ENCODE results near the gene OXSR1. TPM values are rescaled to one million over a fixed set of nuclear protein-coding genes. Genes with fewer than 3 reads are reported as not detected.
A peak's percentile ranks its signal among the peaks of the same experiment; 100 is the strongest.

OXSR1 gene
- total RNA-seq, 2 experiments from 2014 or later, result 57.3 to 59.9 TPM

- Mint-ChIP-seq H3K4me1 (peaks cover 58% of the 10 kb centered on the region), H3K4me3 (peak within 1 kb of the TSS; percentile 88), H3K27me3 (no peaks in the 10 kb centered on the region), H3K36me3 (peaks cover 31% of the 10 kb centered on the region), H3K9me3 (no peaks in the 10 kb centered on the region), H3K27ac (peak within 1 kb of the TSS; percentile 99)
- peak; percentile 98 for DNase-seq
These were observed 28.3 kb upstream of the OXSR1 start, which contains the start of gene ACAA1 for GRCh38 chr3:38136777-38137614. TSS of gene ACAA1 (minus strand) at chr3:38137127. CDS start at chr3:38137035, 92 bp downstream.

GRCh38 chr3:38137615-38138348, 27.6 kb upstream of the OXSR1 start:
- Mint-ChIP-seq H3K4me3 (peak overlapping the region; percentile 88), H3K36me3 (peaks cover 32% of the 10 kb centered on the region)

GRCh38 chr3:38138349-38139190, 26.8 kb upstream of the OXSR1 start, which contains the start of gene MYD88:
TSS of gene MYD88 (plus strand) at chr3:38138661. CDS start at chr3:38138701, 40 bp downstream.
- Mint-ChIP-seq H3K4me1 (peaks cover 57% of the 10 kb centered on the region), H3K9me3 (no peaks in the 10 kb centered on the region), H3K36me3 (peaks cover 32% of the 10 kb centered on the region), H3K4me3 (peak within 1 kb of the TSS; percentile 88), H3K27ac (peak within 1 kb of the TSS; percentile 99), H3K27me3 (no peaks in the 10 kb centered on the region)
- peak; percentile 92 for DNase-seq

More at GRCh38 chr3:38137615-38138348, 27.6 kb upstream of the OXSR1 start:
- no peaks in the 10 kb centered on the region for H3K9me3 Mint-ChIP-seq
- H3K4me1 Mint-ChIP-seq, result peaks cover 60% of the 10 kb centered on the region
- peak overlapping the region; percentile 99 for H3K27ac Mint-ChIP-seq
- DNase-seq, result peak; percentile 38
- no peaks in the 10 kb centered on the region for H3K27me3 Mint-ChIP-seq

GRCh38 chr3:38139191-38139590, 26.1 kb upstream of the OXSR1 start:
- H3K27me3 Mint-ChIP-seq, result no peaks in the 10 kb centered on the region
- peaks cover 53% of the 10 kb centered on the region for H3K4me1 Mint-ChIP-seq
- H3K27ac Mint-ChIP-seq, result peak overlapping the region; percentile 99
- no peaks in the 10 kb centered on the region for H3K9me3 Mint-ChIP-seq
- peaks cover 31% of the 10 kb centered on the region for H3K36me3 Mint-ChIP-seq
- no peak for DNase-seq
- H3K4me3 Mint-ChIP-seq, result peak overlapping the region; percentile 88

DNA sequence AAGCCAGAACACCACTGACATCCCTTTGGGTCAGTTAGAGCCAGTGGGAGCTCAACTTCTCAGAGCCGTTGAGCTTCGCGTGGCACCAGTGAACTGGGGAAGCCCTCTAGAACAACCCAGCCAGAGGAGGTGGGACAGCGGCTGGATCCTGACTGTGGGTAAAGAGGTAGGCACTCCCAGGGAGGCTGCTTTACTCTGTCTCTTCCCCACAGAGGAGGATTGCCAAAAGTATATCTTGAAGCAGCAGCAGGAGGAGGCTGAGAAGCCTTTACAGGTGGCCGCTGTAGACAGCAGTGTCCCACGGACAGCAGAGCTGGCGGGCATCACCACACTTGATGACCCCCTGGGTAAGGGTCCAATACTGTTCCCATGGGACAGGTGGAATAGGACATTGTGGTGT, 25.7 kb upstream of the OXSR1 start:
- DNase-seq, result no peak
- Mint-ChIP-seq H3K27ac (peak overlapping the region; percentile 99), H3K4me3 (peak overlapping the region; percentile 88), H3K9me3 (no peaks in the 10 kb centered on the region), H3K36me3 (peaks cover 28% of the 10 kb centered on the region), H3K4me1 (peaks cover 49% of the 10 kb centered on the region), H3K27me3 (no peaks in the 10 kb centered on the region)

- Mint-ChIP-seq H3K27me3 (no peaks in the 10 kb centered on the region), H3K27ac (no peak overlapping the region), H3K4me3 (peak overlapping the region; percentile 88), H3K36me3 (peaks cover 23% of the 10 kb centered on the region), H3K9me3 (peaks cover under 1% of the 10 kb centered on the region), H3K4me1 (peaks cover 41% of the 10 kb centered on the region)
- DNase-seq, result no peak
These were observed 24.8 kb upstream of the OXSR1 start for GRCh38 chr3:38140326-38141172.

DNA sequence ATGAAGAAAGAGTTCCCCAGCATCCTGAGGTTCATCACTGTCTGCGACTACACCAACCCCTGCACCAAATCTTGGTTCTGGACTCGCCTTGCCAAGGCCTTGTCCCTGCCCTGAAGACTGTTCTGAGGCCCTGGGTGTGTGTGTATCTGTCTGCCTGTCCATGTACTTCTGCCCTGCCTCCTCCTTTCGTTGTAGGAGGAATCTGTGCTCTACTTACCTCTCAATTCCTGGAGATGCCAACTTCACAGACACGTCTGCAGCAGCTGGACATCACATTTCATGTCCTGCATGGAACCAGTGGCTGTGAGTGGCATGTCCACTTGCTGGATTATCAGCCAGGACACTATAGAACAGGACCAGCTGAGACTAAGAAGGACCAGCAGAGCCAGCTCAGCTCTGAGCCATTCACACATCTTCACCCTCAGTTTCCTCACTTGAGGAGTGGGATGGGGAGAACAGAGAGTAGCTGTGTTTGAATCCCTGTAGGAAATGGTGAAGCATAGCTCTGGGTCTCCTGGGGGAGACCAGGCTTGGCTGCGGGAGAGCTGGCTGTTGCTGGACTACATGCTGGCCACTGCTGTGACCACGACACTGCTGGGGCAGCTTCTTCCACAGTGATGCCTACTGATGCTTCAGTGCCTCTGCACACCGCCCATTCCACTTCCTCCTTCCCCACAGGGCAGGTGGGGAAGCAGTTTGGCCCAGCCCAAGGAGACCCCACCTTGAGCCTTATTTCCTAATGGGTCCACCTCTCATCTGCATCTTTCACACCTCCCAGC, 24.0 kb upstream of the OXSR1 start:
- Mint-ChIP-seq H3K4me1 (peaks cover 40% of the 10 kb centered on the region), H3K27ac (no peak overlapping the region), H3K4me3 (no peak overlapping the region), H3K27me3 (no peaks in the 10 kb centered on the region), H3K36me3 (peaks cover 21% of the 10 kb centered on the region), H3K9me3 (peaks cover 8% of the 10 kb centered on the region)
- DNase-seq, result no peak

DNA sequence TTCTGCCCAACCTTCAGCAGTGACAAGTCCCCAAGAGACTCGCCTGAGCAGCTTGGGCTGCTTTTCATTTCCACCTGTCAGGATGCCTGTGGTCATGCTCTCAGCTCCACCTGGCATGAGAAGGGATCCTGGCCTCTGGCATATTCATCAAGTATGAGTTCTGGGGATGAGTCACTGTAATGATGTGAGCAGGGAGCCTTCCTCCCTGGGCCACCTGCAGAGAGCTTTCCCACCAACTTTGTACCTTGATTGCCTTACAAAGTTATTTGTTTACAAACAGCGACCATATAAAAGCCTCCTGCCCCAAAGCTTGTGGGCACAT, 23.4 kb upstream of the OXSR1 start:
- Mint-ChIP-seq H3K9me3 (peaks cover 12% of the 10 kb centered on the region), H3K27ac (no peak overlapping the region), H3K4me3 (no peak overlapping the region), H3K4me1 (peaks cover 40% of the 10 kb centered on the region), H3K36me3 (peaks cover 21% of the 10 kb centered on the region), H3K27me3 (no peaks in the 10 kb centered on the region)
- no peak for DNase-seq

- Mint-ChIP-seq H3K27me3 (no peaks in the 10 kb centered on the region), H3K27ac (no peak overlapping the region), H3K4me1 (peaks cover 38% of the 10 kb centered on the region), H3K9me3 (peaks cover 18% of the 10 kb centered on the region), H3K4me3 (no peak overlapping the region), H3K36me3 (peaks cover 25% of the 10 kb centered on the region)
- DNase-seq, result no peak
These were observed 22.4 kb upstream of the OXSR1 start for GRCh38 chr3:38142959-38143358.

DNA sequence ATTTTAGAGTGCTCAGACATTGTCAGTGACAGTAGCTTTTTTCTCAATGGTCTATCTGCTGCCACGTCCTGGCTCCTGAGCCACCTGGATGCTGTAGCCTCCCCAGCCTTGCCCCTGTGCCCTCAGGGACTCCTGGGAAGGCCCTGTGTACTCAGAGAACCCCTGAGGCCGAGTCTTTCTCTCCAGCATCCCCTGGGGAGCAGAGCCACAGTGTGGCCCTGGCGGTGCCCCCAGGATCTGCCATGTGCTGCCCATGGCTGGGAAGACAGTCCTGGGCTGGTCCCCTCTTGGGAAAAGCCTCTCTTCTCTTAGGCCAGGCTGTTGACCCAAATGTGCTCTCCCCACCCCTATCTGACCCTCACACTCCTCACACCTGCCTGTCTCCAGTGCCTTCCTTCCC, 21.8 kb upstream of the OXSR1 start:
- no peak for DNase-seq
- H3K4me1 Mint-ChIP-seq, result peaks cover 35% of the 10 kb centered on the region
- H3K27me3 Mint-ChIP-seq, result no peaks in the 10 kb centered on the region
- H3K27ac Mint-ChIP-seq, result no peak overlapping the region
- H3K9me3 Mint-ChIP-seq, result peaks cover 18% of the 10 kb centered on the region
- H3K4me3 Mint-ChIP-seq, result no peak overlapping the region
- H3K36me3 Mint-ChIP-seq, result peaks cover 25% of the 10 kb centered on the region

- no peaks in the 10 kb centered on the region for H3K27me3 Mint-ChIP-seq
- peaks cover 27% of the 10 kb centered on the region for H3K4me1 Mint-ChIP-seq
- DNase-seq, result no peak
- no peak overlapping the region for H3K27ac Mint-ChIP-seq
- peaks cover 18% of the 10 kb centered on the region for H3K9me3 Mint-ChIP-seq
- no peak overlapping the region for H3K4me3 Mint-ChIP-seq
- H3K36me3 Mint-ChIP-seq, result peaks cover 9% of the 10 kb centered on the region
These were observed 18.8 kb upstream of the OXSR1 start for GRCh38 chr3:38146504-38146903.

- peaks cover 26% of the 10 kb centered on the region for H3K4me1 Mint-ChIP-seq
- H3K27me3 Mint-ChIP-seq, result no peaks in the 10 kb centered on the region
- peaks cover 4% of the 10 kb centered on the region for H3K36me3 Mint-ChIP-seq
- H3K27ac Mint-ChIP-seq, result no peak overlapping the region
- DNase-seq, result no peak
- H3K9me3 Mint-ChIP-seq, result peaks cover 18% of the 10 kb centered on the region
- no peak overlapping the region for H3K4me3 Mint-ChIP-seq
These were observed 17.9 kb upstream of the OXSR1 start for GRCh38 chr3:38147421-38147820.

GRCh38 chr3:38148311-38148882, 16.9 kb upstream of the OXSR1 start:
- H3K27me3 Mint-ChIP-seq, result no peaks in the 10 kb centered on the region
- H3K9me3 Mint-ChIP-seq, result peaks cover 18% of the 10 kb centered on the region
- H3K4me1 Mint-ChIP-seq, result peaks cover 32% of the 10 kb centered on the region
- DNase-seq, result no peak
- H3K27ac Mint-ChIP-seq, result peak overlapping the region; percentile 25
- H3K4me3 Mint-ChIP-seq, result no peak overlapping the region
- peaks cover 4% of the 10 kb centered on the region for H3K36me3 Mint-ChIP-seq
